ENCODE data around the gene PSMC4.

DNA sequence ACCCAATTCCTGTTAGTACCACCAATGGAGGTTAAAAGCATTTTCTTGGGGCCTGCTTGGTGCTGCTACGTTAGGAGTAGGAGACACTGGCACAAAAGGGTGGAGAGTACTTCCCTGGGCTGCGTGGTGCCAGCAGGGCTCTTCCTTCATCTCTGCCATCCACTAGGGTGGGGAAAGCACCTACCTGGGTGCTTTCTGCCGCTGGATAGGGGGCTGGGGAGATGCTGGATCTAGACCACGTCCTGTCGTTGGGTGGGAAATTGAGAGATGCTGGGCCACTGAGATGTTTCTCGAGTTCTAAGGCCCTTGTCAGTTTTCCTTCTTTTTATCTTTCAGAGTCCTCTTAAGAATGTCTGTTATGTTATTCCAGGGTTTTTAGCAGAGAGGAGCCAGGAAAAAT lies 29.8 kb upstream of the PSMC4 start:
- TF ChIP-seq, protein P1, sequence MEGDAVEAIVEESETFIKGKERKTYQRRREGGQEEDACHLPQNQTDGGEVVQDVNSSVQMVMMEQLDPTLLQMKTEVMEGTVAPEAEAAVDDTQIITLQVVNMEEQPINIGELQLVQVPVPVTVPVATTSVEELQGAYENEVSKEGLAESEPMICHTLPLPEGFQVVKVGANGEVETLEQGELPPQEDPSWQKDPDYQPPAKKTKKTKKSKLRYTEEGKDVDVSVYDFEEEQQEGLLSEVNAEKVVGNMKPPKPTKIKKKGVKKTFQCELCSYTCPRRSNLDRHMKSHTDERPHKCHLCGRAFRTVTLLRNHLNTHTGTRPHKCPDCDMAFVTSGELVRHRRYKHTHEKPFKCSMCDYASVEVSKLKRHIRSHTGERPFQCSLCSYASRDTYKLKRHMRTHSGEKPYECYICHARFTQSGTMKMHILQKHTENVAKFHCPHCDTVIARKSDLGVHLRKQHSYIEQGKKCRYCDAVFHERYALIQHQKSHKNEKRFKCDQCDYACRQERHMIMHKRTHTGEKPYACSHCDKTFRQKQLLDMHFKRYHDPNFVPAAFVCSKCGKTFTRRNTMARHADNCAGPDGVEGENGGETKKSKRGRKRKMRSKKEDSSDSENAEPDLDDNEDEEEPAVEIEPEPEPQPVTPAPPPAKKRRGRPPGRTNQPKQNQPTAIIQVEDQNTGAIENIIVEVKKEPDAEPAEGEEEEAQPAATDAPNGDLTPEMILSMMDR (IDR thresholded peaks at IDR 0.05 in 2 of 3, conservative IDR thresholded peaks at IDR 0.05 in 1 of 3; ENCODE audit: borderline replicate concordance in 1 of 3, insufficient read depth in 1 of 3, low read depth in 2 of 3, low read length in 2 of 3) = no peak
- TF ChIP-seq POLR2AphosphoS5 (IDR thresholded peaks at IDR 0.05; ENCODE audit: low read depth, low read length) = no peak
- TF ChIP-seq CEBPB (IDR thresholded peaks at IDR 0.05; ENCODE audit: low read depth) = no peak
- TF ChIP-seq POLR2A (IDR thresholded peaks at IDR 0.05; ENCODE audit: borderline replicate concordance, extremely low read depth, insufficient read depth, insufficient read length) = no peak
- no peak for TF ChIP-seq RAD21 (IDR thresholded peaks at IDR 0.05; ENCODE audit: low read depth)
- TF ChIP-seq SIN3A (IDR thresholded peaks at IDR 0.05; ENCODE audit: low read depth) = no peak
- no peak for TF ChIP-seq ZFX (IDR thresholded peaks at IDR 0.05)
- TF ChIP-seq, protein P2, sequence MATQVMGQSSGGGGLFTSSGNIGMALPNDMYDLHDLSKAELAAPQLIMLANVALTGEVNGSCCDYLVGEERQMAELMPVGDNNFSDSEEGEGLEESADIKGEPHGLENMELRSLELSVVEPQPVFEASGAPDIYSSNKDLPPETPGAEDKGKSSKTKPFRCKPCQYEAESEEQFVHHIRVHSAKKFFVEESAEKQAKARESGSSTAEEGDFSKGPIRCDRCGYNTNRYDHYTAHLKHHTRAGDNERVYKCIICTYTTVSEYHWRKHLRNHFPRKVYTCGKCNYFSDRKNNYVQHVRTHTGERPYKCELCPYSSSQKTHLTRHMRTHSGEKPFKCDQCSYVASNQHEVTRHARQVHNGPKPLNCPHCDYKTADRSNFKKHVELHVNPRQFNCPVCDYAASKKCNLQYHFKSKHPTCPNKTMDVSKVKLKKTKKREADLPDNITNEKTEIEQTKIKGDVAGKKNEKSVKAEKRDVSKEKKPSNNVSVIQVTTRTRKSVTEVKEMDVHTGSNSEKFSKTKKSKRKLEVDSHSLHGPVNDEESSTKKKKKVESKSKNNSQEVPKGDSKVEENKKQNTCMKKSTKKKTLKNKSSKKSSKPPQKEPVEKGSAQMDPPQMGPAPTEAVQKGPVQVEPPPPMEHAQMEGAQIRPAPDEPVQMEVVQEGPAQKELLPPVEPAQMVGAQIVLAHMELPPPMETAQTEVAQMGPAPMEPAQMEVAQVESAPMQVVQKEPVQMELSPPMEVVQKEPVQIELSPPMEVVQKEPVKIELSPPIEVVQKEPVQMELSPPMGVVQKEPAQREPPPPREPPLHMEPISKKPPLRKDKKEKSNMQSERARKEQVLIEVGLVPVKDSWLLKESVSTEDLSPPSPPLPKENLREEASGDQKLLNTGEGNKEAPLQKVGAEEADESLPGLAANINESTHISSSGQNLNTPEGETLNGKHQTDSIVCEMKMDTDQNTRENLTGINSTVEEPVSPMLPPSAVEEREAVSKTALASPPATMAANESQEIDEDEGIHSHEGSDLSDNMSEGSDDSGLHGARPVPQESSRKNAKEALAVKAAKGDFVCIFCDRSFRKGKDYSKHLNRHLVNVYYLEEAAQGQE (IDR thresholded peaks at IDR 0.05; ENCODE audit: low read depth) = no peak
- no peak for TF ChIP-seq JUND (IDR thresholded peaks at IDR 0.05)
- TF ChIP-seq EGR1 (IDR thresholded peaks at IDR 0.05; ENCODE audit: low read depth) = no peak
- TF ChIP-seq FOSL1 (IDR thresholded peaks at IDR 0.05; ENCODE audit: low read depth) = no peak
- no peak for TF ChIP-seq ZBTB33 (IDR thresholded peaks at IDR 0.05; ENCODE audit: extremely low read depth, insufficient replicate concordance, low read length)

Measured in HCT116 (cell line).